OCI-LY7 (cell line): ENCODE data around the gene SNX19. TPM values are rescaled to one million over a fixed set of nuclear protein-coding genes. Genes with fewer than 3 reads are reported as not detected.

Experiments
- BruUV-seq: library from RNA; stranded (reverse); fragments of 400-500 nt; replicated peaks from 2 replicates; lab custom pipeline; 2021; lab: Mats Ljungman, UMichigan
- CTCF ChIA-PET: fragments of 300-600 bp; sonication (Branson Sonifier 250); formaldehyde crosslinking; loops from one replicate; lab custom pipeline; 2022; ENCODE audit warnings: antibody characterized with exemption; ENCODE audit not compliant: unreplicated experiment; lab: Charles Lee
- POLR2A ChIA-PET: fragments of 300-600 bp; sonication (Branson Sonifier 250); formaldehyde crosslinking; loops from one replicate; lab custom pipeline; 2022; ENCODE audit warnings: antibody characterized with exemption; lab: Charles Lee
- DNase-seq: peaks from one replicate; pipeline ENCODE4 v3.0.0-alpha.2; 2015; ENCODE audit warnings: low spot score
- H2AFZ ChIP-seq: fragments of 200-600 bp; sonication (generic), shearing (Covaris generic); 2 replicates; pipeline ENCODE4 v1.6.1; 2014; ENCODE audit warnings: mild to moderate bottlenecking, antibody characterized with exemption, low read length, moderate library complexity
- H3K27ac ChIP-seq: fragments of 200-600 bp; sonication (generic); 2 replicates; pipeline ENCODE4 v1.5.1; 2014; ENCODE audit warnings: mixed run types, low read depth, mild to moderate bottlenecking, moderate library complexity, low read length, inconsistent platforms; ENCODE audit not compliant: poor library complexity, severe bottlenecking
- H3K36me3 ChIP-seq: fragments of 200-600 bp; sonication (generic); 2 replicates; pipeline ENCODE4 v1.6.1; 2014; ENCODE audit warnings: mild to moderate bottlenecking, antibody characterized with exemption, low read length, moderate library complexity, mixed read lengths; ENCODE audit not compliant: insufficient read depth
- H3K4me1 ChIP-seq: fragments of 200-600 bp; sonication (generic); 2 replicates; pipeline ENCODE4 v1.5.1; 2014; ENCODE audit warnings: mild to moderate bottlenecking, low read length; ENCODE audit not compliant: insufficient read depth, poor library complexity, severe bottlenecking
- H3K4me2 ChIP-seq: fragments of 200-600 bp; sonication (generic); 2 replicates; pipeline ENCODE4 v1.6.1; 2014; ENCODE audit warnings: mild to moderate bottlenecking, low read length
- H3K4me3 ChIP-seq: fragments of 200-600 bp; sonication (generic); 2 replicates; pipeline ENCODE4 v1.5.1; 2014; ENCODE audit warnings: mild to moderate bottlenecking, low read depth, low read length; ENCODE audit not compliant: poor library complexity, severe bottlenecking
- H3K79me2 ChIP-seq: fragments of 200-600 bp; sonication (generic); 2 replicates; pipeline ENCODE4 v1.6.1; 2016; ENCODE audit warnings: low read depth, mild to moderate bottlenecking, low read length, moderate library complexity, mixed read lengths; ENCODE audit not compliant: insufficient read depth
- H3K9me2 ChIP-seq: fragments of 200-600 bp; sonication (generic); 2 replicates; pipeline ENCODE4 v1.6.1; 2016; ENCODE audit warnings: mild to moderate bottlenecking, low read length, mixed read lengths; ENCODE audit not compliant: insufficient read depth
- H3K9me3 ChIP-seq: fragments of 200-600 bp; sonication (generic); 2 replicates; pipeline ENCODE4 v1.6.1; 2014; ENCODE audit warnings: mild to moderate bottlenecking, mixed run types, low read length, mixed read lengths
- H4K20me1 ChIP-seq: fragments of 200-600 bp; sonication (generic); 2 replicates; pipeline ENCODE4 v1.6.1; 2014; ENCODE audit warnings: mild to moderate bottlenecking, antibody characterized with exemption, low read length, moderate library complexity, mixed read lengths; ENCODE audit not compliant: insufficient read depth
- EZH2phosphoT487 ChIP-seq: fragments of 200-600 bp; sonication (generic); IDR thresholded peaks from 2 replicates; pipeline ENCODE4 v1.6.1; 2018; ENCODE audit warnings: low read depth, borderline replicate concordance, mild to moderate bottlenecking, mixed run types, antibody characterized with exemption, low read length, moderate library complexity, mixed read lengths
- intact Hi-C: fragments of 100-400 bp; cut with micrococcal nuclease; formaldehyde crosslinking; loops from one replicate; pipeline ENCODE4 v1.10.0; 2022; ENCODE audit not compliant: unreplicated experiment
- total RNA-seq, 2 experiments: library from RNA; depleted of rRNA in 1 of 2; stranded (reverse); fragments of >200 nt in 1 of 2; shearing (Covaris generic) in 1 of 2; gene quantifications; 2 replicates each; pipeline ENCODE4 v1.2.3, GENCODE V29; 2014 to 2022
- TF ChIP-seq, protein P1 (sequence below): fragments of 200-600 bp; sonication (generic); conservative IDR thresholded peaks from 2 replicates; pipeline ENCODE4 v1.5.1; 2014; ENCODE audit warnings: mild to moderate bottlenecking, antibody characterized with exemption, low read length, moderate library complexity, mixed read lengths

SNX19 gene
- total RNA-seq, 2 experiments from 2014 or later = 35.0 to 35.8 TPM

DNA sequence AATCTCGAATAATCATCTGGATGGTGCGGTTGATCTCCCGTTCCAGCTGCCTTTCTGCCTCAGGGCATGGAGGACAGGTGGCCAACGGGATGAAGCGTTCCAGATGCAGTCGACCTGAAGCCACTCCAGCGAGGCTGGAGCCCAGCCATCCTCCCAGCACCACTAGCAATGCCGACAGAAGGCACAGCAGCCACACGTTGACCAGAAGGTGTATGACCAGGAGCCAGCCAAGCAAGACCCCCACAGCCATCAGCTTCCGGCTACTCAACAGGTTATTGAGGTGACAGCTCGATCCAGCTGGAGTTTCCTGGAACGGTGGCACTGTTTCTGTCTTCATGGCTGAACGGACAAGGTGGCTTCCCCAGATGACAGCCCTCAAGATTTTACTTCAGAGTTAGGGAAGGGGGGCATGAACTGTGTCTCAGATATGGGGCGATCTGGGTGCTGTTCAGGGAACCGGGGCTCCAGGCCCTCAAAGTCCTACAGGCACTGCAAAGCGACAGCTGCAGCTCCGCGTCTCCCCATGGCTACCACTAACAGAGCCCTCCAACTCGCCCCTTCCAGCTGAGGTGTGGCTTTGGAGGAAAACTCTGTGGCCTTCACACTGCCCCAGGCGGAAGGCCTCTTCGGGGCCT is 559 bp downstream of the SNX19 start:
- H2AFZ ChIP-seq = peak overlapping the region; percentile 84
- H3K9me2 ChIP-seq = no peaks in the 10 kb centered on the region
- H3K4me1 ChIP-seq = peaks cover 7% of the 10 kb centered on the region
- peak overlapping the region; percentile 77 for H3K4me2 ChIP-seq
- POLR2A ChIA-PET = interaction anchor here (0.5 to 1.2 kb wide), 3 partner anchors 11 to 926 kb away, joined by 3 read pairs; no protein-coding TSS in a partner anchor
- H3K79me2 ChIP-seq = peaks cover 8% of the 10 kb centered on the region; the same call in 1 of the 2 replicates
- no peaks in the 10 kb centered on the region for H4K20me1 ChIP-seq
- H3K9me3 ChIP-seq = no peaks in the 10 kb centered on the region
- peaks cover 23% of the 10 kb centered on the region for H3K36me3 ChIP-seq
- no peak overlapping the region for H3K27ac ChIP-seq
- peak overlapping the region; percentile 93 for H3K4me3 ChIP-seq
- BruUV-seq = no TSS peak
- peak; percentile 30 for DNase-seq
- CTCF ChIA-PET = interaction anchor here (0.6 to 1.6 kb wide), 2 partner anchors 21 to 28 kb away, joined by 3 read pairs; no protein-coding TSS in a partner anchor
- intact Hi-C loops = loop anchor here (10.0 kb wide), 1 partner anchor 459 kb away; the partner anchor contains the start of gene NTM
- no peak for TF ChIP-seq EZH2phosphoT487
- TF ChIP-seq, protein P1, sequence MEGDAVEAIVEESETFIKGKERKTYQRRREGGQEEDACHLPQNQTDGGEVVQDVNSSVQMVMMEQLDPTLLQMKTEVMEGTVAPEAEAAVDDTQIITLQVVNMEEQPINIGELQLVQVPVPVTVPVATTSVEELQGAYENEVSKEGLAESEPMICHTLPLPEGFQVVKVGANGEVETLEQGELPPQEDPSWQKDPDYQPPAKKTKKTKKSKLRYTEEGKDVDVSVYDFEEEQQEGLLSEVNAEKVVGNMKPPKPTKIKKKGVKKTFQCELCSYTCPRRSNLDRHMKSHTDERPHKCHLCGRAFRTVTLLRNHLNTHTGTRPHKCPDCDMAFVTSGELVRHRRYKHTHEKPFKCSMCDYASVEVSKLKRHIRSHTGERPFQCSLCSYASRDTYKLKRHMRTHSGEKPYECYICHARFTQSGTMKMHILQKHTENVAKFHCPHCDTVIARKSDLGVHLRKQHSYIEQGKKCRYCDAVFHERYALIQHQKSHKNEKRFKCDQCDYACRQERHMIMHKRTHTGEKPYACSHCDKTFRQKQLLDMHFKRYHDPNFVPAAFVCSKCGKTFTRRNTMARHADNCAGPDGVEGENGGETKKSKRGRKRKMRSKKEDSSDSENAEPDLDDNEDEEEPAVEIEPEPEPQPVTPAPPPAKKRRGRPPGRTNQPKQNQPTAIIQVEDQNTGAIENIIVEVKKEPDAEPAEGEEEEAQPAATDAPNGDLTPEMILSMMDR = no peak

DNA sequence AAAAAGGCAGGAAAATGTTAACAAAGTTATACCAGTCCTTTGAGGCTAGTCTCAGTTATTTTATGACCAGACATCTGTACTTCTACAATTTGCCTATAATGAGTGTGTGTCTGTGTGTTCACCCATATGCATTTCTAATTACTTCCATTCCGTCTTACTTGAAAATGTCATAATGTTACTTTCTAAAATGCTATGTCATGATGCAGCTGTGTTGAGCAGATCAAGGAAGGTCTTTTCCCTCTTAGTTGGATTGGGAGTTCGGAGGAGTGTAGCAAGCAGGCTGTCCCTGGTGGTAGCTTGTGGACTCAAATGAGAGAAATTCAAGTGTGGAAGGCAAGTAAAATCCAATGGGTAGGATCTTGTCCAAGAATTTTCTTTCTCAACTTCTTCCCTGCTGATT is 3.0 kb downstream of the SNX19 start:
- DNase-seq = no peak
- Histone ChIP-seq H3K4me1 (peaks cover 7% of the 10 kb centered on the region), H3K9me2 (no peaks in the 10 kb centered on the region), H3K9me3 (no peaks in the 10 kb centered on the region), H3K79me2 (peaks cover 8% of the 10 kb centered on the region; the same call in 1 of the 2 replicates), H3K4me2 (0 out of 2 replicates have a peak overlapping the region, but pooled peaks have one; percentile 14), H3K4me3 (no peak overlapping the region), H3K27ac (no peak overlapping the region), H2AFZ (no peak overlapping the region), H3K36me3 (peaks cover 34% of the 10 kb centered on the region), H4K20me1 (no peaks in the 10 kb centered on the region)
- TF ChIP-seq EZH2phosphoT487 = no peak
- TF ChIP-seq, protein P1 = no peak
- POLR2A ChIA-PET = no interaction called here
- CTCF ChIA-PET = no interaction called here
- no TSS peak for BruUV-seq
- intact Hi-C loops = loop anchor here (10.0 kb wide), 1 partner anchor 462 kb away; the partner anchor contains the start of gene NTM

DNA sequence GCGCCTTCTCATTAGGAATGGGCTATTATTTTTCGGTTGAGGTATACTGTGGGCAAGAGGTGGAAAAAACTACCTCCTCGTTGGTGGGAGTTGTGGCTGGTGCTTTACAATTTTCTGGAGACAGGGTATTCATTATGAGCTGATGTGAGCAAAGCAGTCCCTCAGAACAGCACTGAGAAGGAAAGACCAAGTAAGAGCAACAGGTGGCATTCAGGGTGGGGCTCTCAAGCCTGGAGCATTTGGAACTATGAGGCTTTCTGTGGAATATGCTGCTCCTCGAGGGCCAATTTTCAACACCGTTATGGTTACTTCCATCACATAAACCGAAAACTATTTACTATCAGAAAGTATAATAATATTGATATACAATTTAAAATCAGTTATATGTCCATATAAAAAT is 3.7 kb downstream of the SNX19 start:
- no peak overlapping the region for H3K4me3 ChIP-seq
- no peak overlapping the region for H3K27ac ChIP-seq
- peaks cover 8% of the 10 kb centered on the region; the same call in 1 of the 2 replicates for H3K79me2 ChIP-seq
- H3K36me3 ChIP-seq = peaks cover 38% of the 10 kb centered on the region
- no peaks in the 10 kb centered on the region for H3K9me3 ChIP-seq
- TF ChIP-seq, protein P1 = no peak
- no peak for TF ChIP-seq EZH2phosphoT487
- no peak overlapping the region for H3K4me2 ChIP-seq
- no peak for DNase-seq
- ChIA-PET POLR2A (no interaction called here), CTCF (no interaction called here)
- no peaks in the 10 kb centered on the region for H3K9me2 ChIP-seq
- H4K20me1 ChIP-seq = no peaks in the 10 kb centered on the region
- peaks cover 7% of the 10 kb centered on the region for H3K4me1 ChIP-seq
- H2AFZ ChIP-seq = no peak overlapping the region
- BruUV-seq = no TSS peak
- intact Hi-C loops = loop anchor here (10.0 kb wide), 1 partner anchor 462 kb away; the partner anchor contains the start of gene NTM
